NCI-H345 treated with DMSO at 0.1 percent for 48 hours (cell line): ENCODE data around the gene RPL19.
A peak's percentile ranks its signal among the peaks of the same experiment; 100 is the strongest.

Experiments
- DNase-seq: peaks from one replicate; lab custom pipeline; 2025; ENCODE audit not compliant: unreplicated experiment; lab: John Stamatoyannopoulos, UW

Gene RPL19

GRCh38 chr17:39223907-39224777 lies 24.1 kb downstream of the RPL19 start:
- DNase-seq: no peak

GRCh38 chr17:39224778-39225307 lies 24.8 kb downstream of the RPL19 start:
- no peak for DNase-seq

GRCh38 chr17:39225308-39225958 lies 25.4 kb downstream of the RPL19 start, which contains the start of gene STAC2:
Gene STAC2, minus strand, starts transcription at chr17:39225945. Its CDS starts 443 bp downstream, at chr17:39225502.
- no peak for DNase-seq

GRCh38 chr17:39225959-39226683 lies 26.0 kb downstream of the RPL19 start:
- DNase-seq: peak; percentile 58

GRCh38 chr17:39227364-39227919 lies 27.4 kb downstream of the RPL19 start:
- DNase-seq: no peak

- DNase-seq: no peak
These were observed 29.3 kb downstream of the RPL19 start for GRCh38 chr17:39229274-39229913.

GRCh38 chr17:39230361-39230760 lies 30.3 kb downstream of the RPL19 start:
- DNase-seq: no peak

GRCh38 chr17:39231091-39231561 lies 31.0 kb downstream of the RPL19 start:
- DNase-seq: no peak

- DNase-seq: peak; percentile 20
These were observed 31.8 kb downstream of the RPL19 start for GRCh38 chr17:39231591-39232551.

GRCh38 chr17:39235555-39236449 lies 35.7 kb downstream of the RPL19 start:
- DNase-seq: peak; percentile 72

- peak; percentile 81 for DNase-seq
These were observed 36.4 kb downstream of the RPL19 start for GRCh38 chr17:39236450-39236927.

GRCh38 chr17:39236981-39237441 lies 36.9 kb downstream of the RPL19 start:
- peak; percentile 81 for DNase-seq

GRCh38 chr17:39237586-39237985 lies 37.5 kb downstream of the RPL19 start:
- no peak for DNase-seq

GRCh38 chr17:39238311-39238972 lies 38.4 kb downstream of the RPL19 start:
- DNase-seq: peak; percentile 70

- DNase-seq: peak; percentile 46
These were observed 39.7 kb downstream of the RPL19 start for GRCh38 chr17:39239640-39240314.

GRCh38 chr17:39240631-39241030 lies 40.5 kb downstream of the RPL19 start:
- no peak for DNase-seq

GRCh38 chr17:39243155-39243554 lies 43.1 kb downstream of the RPL19 start:
- DNase-seq: no peak
